SK-N-SH treated with all-trans-retinoic acid at 6 μM for 48 hours (cell line): Measurements from ENCODE around the gene LYST.
A peak's percentile ranks its signal among the peaks of the same experiment; 100 is the strongest.

Source experiments
- ATAC-seq: fragments of 200-7000 bp; cut with Tn5 transposase; 3 replicates; pipeline ENCODE4 v1.9.1; 2020; ENCODE audit warnings: mild to moderate bottlenecking, moderate library complexity
- ARNTL ChIP-seq: fragments of 450-650 bp; formaldehyde crosslinking; IDR thresholded peaks from 2 replicates; pipeline ENCODE4 v1.5.0; 2020; ENCODE audit warnings: low read depth, mild to moderate bottlenecking, moderate library complexity, borderline replicate concordance
- BACH2 ChIP-seq: fragments of 250-450 bp; sonication (Bioruptor Pico); IDR thresholded peaks from 2 replicates; pipeline ENCODE4 v1.9.0; 2021; ENCODE audit warnings: mild to moderate bottlenecking, borderline replicate concordance
- GLIS3 ChIP-seq: fragments of 250-450 bp; sonication (Bioruptor Pico); IDR thresholded peaks from 2 replicates; pipeline ENCODE4 v1.5.0; 2020; ENCODE audit warnings: mild to moderate bottlenecking, moderate library complexity
- ISL1 ChIP-seq: fragments of 250-450 bp; sonication (Bioruptor Pico); IDR thresholded peaks from 2 replicates; pipeline ENCODE4 v2.1.2; 2022; ENCODE audit warnings: mild to moderate bottlenecking, moderate library complexity
- PPARA ChIP-seq: fragments of 250-450 bp; sonication (Bioruptor Pico); IDR thresholded peaks from 2 replicates; pipeline ENCODE4 v1.5.0; 2020; ENCODE audit warnings: mild to moderate bottlenecking, borderline replicate concordance
- RARB ChIP-seq: fragments of 250-450 bp; sonication (Bioruptor Pico); IDR thresholded peaks from 2 replicates; pipeline ENCODE4 v1.8.0; 2021; ENCODE audit warnings: mild to moderate bottlenecking, moderate library complexity
- TCF4 ChIP-seq: fragments of 250-450 bp; sonication (Bioruptor Pico); IDR thresholded peaks from 2 replicates; pipeline ENCODE4 v1.8.0; 2021; ENCODE audit warnings: mild to moderate bottlenecking, moderate library complexity, borderline replicate concordance
- TOX ChIP-seq: fragments of 250-450 bp; sonication (Bioruptor Pico); IDR thresholded peaks from 2 replicates; pipeline ENCODE4 v1.8.0; 2021; ENCODE audit warnings: mild to moderate bottlenecking, moderate library complexity, borderline replicate concordance
- ZC3H10 ChIP-seq: fragments of 250-450 bp; sonication (Bioruptor Pico); IDR thresholded peaks from 2 replicates; pipeline ENCODE4 v1.5.1; 2021; ENCODE audit warnings: mild to moderate bottlenecking, moderate library complexity
- ZFP3 ChIP-seq: fragments of 250-450 bp; sonication (Bioruptor Pico); IDR thresholded peaks from 2 replicates; pipeline ENCODE4 v1.5.0; 2020; ENCODE audit warnings: mild to moderate bottlenecking, moderate library complexity
- ZFP30 ChIP-seq: fragments of 450-650 bp; formaldehyde crosslinking; IDR thresholded peaks from 2 replicates; pipeline ENCODE4 v1.5.0; 2022; ENCODE audit warnings: mild to moderate bottlenecking, moderate library complexity
- ZNF70 ChIP-seq: fragments of 450-650 bp; formaldehyde crosslinking; IDR thresholded peaks from 2 replicates; pipeline ENCODE4 v1.5.0; 2020; ENCODE audit warnings: mild to moderate bottlenecking, moderate library complexity
- ZNF8 ChIP-seq: fragments of 450-650 bp; formaldehyde crosslinking; IDR thresholded peaks from 2 replicates; pipeline ENCODE4 v1.5.0; 2020; ENCODE audit warnings: mild to moderate bottlenecking, moderate library complexity
- TF ChIP-seq, protein P1 (sequence below): fragments of 250-450 bp; sonication (Bioruptor Pico); IDR thresholded peaks from 2 replicates; pipeline ENCODE4 v1.5.1; 2021; ENCODE audit warnings: mild to moderate bottlenecking, moderate library complexity
- TF ChIP-seq, protein P2 (sequence below): fragments of 250-450 bp; sonication (Bioruptor Pico); IDR thresholded peaks from 2 replicates; pipeline ENCODE4 v1.5.0; 2020; ENCODE audit warnings: mild to moderate bottlenecking, moderate library complexity
- TF ChIP-seq, protein P3 (sequence below): fragments of 250-450 bp; sonication (Bioruptor Pico); IDR thresholded peaks from 2 replicates; pipeline ENCODE4 v1.8.0; 2020; ENCODE audit warnings: mild to moderate bottlenecking, moderate library complexity, borderline replicate concordance
- TF ChIP-seq, protein P4 (sequence below): fragments of 250-450 bp; sonication (Bioruptor Pico); IDR thresholded peaks from 2 replicates; pipeline ENCODE4 v1.5.1; 2020; ENCODE audit warnings: low read depth, mild to moderate bottlenecking, moderate library complexity
- TF ChIP-seq, protein P5 (sequence below): fragments of 250-450 bp; sonication (Bioruptor Pico); IDR thresholded peaks from 2 replicates; pipeline ENCODE4 v1.8.0; 2021; ENCODE audit warnings: low read depth, mild to moderate bottlenecking, moderate library complexity, borderline replicate concordance

The LYST gene

DNA sequence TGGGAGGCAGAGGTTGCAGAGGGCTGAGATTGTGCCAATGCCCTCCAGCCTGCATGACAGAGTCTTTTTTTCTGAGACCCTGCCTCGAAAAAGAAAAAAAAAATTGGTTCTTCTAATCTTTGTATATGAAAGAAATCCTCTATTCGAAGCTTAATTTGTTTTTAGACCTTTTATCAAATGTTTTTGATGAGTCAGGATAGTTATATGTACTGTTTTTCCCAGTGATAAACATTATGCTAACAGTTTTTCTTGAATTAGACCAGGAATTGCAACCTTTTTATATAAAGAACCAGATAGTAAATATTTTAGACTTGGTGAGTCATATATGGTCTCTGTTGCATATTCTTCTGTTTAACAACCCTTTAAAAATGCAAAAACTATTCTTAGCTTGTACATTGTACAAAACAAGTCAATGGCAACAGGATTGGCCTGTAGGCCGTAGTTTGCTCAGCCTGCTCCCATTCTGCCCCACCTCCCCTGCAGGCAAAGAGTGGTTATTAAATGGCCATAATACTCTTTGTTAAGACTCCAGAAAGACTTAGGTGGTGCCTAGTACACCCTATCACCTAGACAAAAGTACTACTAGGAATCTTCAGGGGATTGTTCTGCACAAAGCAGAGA lies 45.2 kb downstream of the LYST start:
- peak; percentile 96 for ATAC-seq

DNA sequence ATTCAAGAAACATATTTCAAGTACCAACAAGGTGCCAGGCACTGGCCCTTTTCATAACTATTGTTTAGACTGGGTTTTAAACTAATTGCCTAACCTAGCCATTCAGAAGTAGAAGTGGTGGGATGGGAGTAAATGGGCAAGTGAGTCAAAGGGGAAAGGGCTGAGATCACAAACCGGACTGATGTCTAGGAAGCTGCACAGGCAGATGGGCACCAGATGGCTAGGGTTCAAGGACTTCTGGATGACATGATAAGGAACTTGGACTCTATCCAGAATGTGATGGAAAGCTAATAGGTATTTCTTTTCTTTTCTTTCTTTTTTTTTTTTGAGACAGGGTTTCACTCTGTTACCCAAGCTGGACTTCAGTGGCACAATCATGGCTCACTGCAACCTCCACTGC lies 46.6 kb downstream of the LYST start:
- ATAC-seq, result no peak
- TF ChIP-seq TCF4 (CRISPR knock-in tag), result peak; percentile 40; the same call in 1 of the 2 replicates
- TF ChIP-seq, protein P1, sequence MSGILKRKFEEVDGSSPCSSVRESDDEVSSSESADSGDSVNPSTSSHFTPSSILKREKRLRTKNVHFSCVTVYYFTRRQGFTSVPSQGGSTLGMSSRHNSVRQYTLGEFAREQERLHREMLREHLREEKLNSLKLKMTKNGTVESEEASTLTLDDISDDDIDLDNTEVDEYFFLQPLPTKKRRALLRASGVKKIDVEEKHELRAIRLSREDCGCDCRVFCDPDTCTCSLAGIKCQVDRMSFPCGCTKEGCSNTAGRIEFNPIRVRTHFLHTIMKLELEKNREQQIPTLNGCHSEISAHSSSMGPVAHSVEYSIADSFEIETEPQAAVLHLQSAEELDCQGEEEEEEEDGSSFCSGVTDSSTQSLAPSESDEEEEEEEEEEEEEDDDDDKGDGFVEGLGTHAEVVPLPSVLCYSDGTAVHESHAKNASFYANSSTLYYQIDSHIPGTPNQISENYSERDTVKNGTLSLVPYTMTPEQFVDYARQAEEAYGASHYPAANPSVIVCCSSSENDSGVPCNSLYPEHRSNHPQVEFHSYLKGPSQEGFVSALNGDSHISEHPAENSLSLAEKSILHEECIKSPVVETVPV (CRISPR knock-in tag), result no peak
- no peak for TF ChIP-seq ARNTL (CRISPR knock-in tag)

More for the DNA sequence above, 45.2 kb downstream of the LYST start:
- TF ChIP-seq, protein P2, sequence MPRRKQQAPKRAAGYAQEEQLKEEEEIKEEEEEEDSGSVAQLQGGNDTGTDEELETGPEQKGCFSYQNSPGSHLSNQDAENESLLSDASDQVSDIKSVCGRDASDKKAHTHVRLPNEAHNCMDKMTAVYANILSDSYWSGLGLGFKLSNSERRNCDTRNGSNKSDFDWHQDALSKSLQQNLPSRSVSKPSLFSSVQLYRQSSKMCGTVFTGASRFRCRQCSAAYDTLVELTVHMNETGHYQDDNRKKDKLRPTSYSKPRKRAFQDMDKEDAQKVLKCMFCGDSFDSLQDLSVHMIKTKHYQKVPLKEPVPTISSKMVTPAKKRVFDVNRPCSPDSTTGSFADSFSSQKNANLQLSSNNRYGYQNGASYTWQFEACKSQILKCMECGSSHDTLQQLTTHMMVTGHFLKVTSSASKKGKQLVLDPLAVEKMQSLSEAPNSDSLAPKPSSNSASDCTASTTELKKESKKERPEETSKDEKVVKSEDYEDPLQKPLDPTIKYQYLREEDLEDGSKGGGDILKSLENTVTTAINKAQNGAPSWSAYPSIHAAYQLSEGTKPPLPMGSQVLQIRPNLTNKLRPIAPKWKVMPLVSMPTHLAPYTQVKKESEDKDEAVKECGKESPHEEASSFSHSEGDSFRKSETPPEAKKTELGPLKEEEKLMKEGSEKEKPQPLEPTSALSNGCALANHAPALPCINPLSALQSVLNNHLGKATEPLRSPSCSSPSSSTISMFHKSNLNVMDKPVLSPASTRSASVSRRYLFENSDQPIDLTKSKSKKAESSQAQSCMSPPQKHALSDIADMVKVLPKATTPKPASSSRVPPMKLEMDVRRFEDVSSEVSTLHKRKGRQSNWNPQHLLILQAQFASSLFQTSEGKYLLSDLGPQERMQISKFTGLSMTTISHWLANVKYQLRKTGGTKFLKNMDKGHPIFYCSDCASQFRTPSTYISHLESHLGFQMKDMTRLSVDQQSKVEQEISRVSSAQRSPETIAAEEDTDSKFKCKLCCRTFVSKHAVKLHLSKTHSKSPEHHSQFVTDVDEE, result no peak
- TF ChIP-seq, protein P1 (CRISPR knock-in tag), result no peak
- TF ChIP-seq BACH2 (no peak), ZNF70 (CRISPR knock-in tag) (no peak), PPARA (CRISPR knock-in tag) (no peak), RARB (CRISPR knock-in tag) (no peak), ZFP3 (CRISPR knock-in tag) (no peak), ZNF8 (no peak), ISL1 (CRISPR knock-in tag) (no peak)
- TF ChIP-seq, protein P3, sequence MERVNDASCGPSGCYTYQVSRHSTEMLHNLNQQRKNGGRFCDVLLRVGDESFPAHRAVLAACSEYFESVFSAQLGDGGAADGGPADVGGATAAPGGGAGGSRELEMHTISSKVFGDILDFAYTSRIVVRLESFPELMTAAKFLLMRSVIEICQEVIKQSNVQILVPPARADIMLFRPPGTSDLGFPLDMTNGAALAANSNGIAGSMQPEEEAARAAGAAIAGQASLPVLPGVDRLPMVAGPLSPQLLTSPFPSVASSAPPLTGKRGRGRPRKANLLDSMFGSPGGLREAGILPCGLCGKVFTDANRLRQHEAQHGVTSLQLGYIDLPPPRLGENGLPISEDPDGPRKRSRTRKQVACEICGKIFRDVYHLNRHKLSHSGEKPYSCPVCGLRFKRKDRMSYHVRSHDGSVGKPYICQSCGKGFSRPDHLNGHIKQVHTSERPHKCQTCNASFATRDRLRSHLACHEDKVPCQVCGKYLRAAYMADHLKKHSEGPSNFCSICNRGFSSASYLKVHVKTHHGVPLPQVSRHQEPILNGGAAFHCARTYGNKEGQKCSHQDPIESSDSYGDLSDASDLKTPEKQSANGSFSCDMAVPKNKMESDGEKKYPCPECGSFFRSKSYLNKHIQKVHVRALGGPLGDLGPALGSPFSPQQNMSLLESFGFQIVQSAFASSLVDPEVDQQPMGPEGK (CRISPR knock-in tag), result no peak
- TF ChIP-seq, protein P4, sequence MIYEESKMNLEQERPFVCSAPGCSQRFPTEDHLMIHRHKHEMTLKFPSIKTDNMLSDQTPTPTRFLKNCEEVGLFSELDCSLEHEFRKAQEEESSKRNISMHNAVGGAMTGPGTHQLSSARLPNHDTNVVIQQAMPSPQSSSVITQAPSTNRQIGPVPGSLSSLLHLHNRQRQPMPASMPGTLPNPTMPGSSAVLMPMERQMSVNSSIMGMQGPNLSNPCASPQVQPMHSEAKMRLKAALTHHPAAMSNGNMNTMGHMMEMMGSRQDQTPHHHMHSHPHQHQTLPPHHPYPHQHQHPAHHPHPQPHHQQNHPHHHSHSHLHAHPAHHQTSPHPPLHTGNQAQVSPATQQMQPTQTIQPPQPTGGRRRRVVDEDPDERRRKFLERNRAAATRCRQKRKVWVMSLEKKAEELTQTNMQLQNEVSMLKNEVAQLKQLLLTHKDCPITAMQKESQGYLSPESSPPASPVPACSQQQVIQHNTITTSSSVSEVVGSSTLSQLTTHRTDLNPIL (CRISPR knock-in tag), result no peak
- TF ChIP-seq, protein P5, sequence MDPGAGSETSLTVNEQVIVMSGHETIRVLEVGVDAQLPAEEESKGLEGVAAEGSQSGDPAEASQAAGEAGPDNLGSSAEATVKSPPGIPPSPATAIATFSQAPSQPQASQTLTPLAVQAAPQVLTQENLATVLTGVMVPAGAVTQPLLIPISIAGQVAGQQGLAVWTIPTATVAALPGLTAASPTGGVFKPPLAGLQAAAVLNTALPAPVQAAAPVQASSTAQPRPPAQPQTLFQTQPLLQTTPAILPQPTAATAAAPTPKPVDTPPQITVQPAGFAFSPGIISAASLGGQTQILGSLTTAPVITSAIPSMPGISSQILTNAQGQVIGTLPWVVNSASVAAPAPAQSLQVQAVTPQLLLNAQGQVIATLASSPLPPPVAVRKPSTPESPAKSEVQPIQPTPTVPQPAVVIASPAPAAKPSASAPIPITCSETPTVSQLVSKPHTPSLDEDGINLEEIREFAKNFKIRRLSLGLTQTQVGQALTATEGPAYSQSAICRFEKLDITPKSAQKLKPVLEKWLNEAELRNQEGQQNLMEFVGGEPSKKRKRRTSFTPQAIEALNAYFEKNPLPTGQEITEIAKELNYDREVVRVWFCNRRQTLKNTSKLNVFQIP (CRISPR knock-in tag), result no peak
- TF ChIP-seq, all 23 proteins: peak for 0

DNA sequence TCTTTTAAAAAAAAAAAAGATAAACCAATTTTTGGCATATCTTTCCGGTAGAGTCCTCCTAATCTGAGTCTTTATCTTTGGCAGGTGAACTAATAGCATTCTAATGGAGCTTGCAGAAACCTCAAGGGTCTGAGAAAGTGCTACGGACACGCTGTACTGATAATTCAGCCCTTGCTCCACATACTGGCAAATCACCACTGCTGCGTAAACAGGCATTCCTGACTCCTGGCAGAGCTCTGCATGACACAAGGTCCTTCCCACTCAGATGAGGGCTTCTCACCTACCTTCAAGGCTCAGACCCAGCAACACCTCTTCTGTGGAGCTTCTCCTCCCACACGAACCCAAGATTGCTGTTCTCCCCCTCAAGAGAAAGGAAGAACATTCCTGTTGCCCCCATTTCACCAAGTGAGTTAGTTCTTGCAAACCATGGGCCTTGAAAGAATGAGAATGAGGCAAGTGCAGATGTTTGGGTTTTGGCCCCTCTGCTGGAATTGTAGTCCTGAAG lies 48.0 kb downstream of the LYST start:
- ATAC-seq, result no peak
- TF ChIP-seq TOX (no peak), ZFP3 (CRISPR knock-in tag) (no peak), ZNF8 (no peak), ZC3H10 (CRISPR knock-in tag) (no peak), GLIS3 (CRISPR knock-in tag) (no peak), ZFP30 (CRISPR knock-in tag) (no peak)
- TF ChIP-seq, protein P4 (CRISPR knock-in tag), result no peak
- TF ChIP-seq, protein P2, result no peak
